Measurements from ENCODE around the gene CDH11.

CDH11 gene

GRCh38 chr16:65045961-65046360 lies 75.9 kb downstream of the CDH11 start:
- Histone ChIP-seq H3K27ac (peak overlapping the region; percentile 76), H3K27me3 (replicated peaks) (no peaks in the 10 kb centered on the region), H3K4me3 (ENCODE audit: low read depth, low read length) (no peak overlapping the region), H3K36me3 (replicated peaks) (peaks cover 26% of the 10 kb centered on the region)
- in situ Hi-C loops (cut with HindIII; ENCODE audit: low pct_ligation_motif_present, low sequenced_read_pairs) = no loop called here
- DNase-seq = no peak
- TF ChIP-seq CTCF (IDR thresholded peaks at IDR 0.05; ENCODE audit: low read depth, low read length, missing control alignments) = no peak

GRCh38 chr16:65044873-65045272 lies 77.0 kb downstream of the CDH11 start:
- no peak overlapping the region for H3K4me3 ChIP-seq (ENCODE audit: low read depth, low read length)
- H3K27ac ChIP-seq = peak overlapping the region; percentile 76
- in situ Hi-C loops (cut with HindIII; ENCODE audit: low pct_ligation_motif_present, low sequenced_read_pairs) = no loop called here
- DNase-seq = peak; percentile 81
- no peaks in the 10 kb centered on the region for H3K27me3 ChIP-seq (replicated peaks)
- peaks cover 20% of the 10 kb centered on the region for H3K36me3 ChIP-seq (replicated peaks)
- TF ChIP-seq CTCF (IDR thresholded peaks at IDR 0.05; ENCODE audit: low read depth, low read length, missing control alignments) = no peak

- in situ Hi-C loops (cut with HindIII; ENCODE audit: low pct_ligation_motif_present, low sequenced_read_pairs) = no loop called here
- DNase-seq = no peak
- no peak overlapping the region for H3K27ac ChIP-seq
Measured at GRCh38 chr16:65044026-65044425, 77.8 kb downstream of the CDH11 start.

GRCh38 chr16:65042438-65043365 lies 79.2 kb downstream of the CDH11 start:
- in situ Hi-C loops (cut with HindIII; ENCODE audit: low pct_ligation_motif_present, low sequenced_read_pairs) = no loop called here
- H3K27me3 ChIP-seq (replicated peaks) = no peaks in the 10 kb centered on the region
- no peak overlapping the region for H3K4me3 ChIP-seq (ENCODE audit: low read depth, low read length)
- no peak overlapping the region for H3K27ac ChIP-seq
- no peak for TF ChIP-seq CTCF (IDR thresholded peaks at IDR 0.05; ENCODE audit: low read depth, low read length, missing control alignments)
- no peak for DNase-seq
- H3K36me3 ChIP-seq (replicated peaks) = peaks cover 15% of the 10 kb centered on the region

More at GRCh38 chr16:65044026-65044425, 77.8 kb downstream of the CDH11 start:
- no peak for TF ChIP-seq CTCF (IDR thresholded peaks at IDR 0.05; ENCODE audit: low read depth, low read length, missing control alignments)
- H3K27me3 ChIP-seq (replicated peaks) = no peaks in the 10 kb centered on the region
- no peak overlapping the region for H3K4me3 ChIP-seq (ENCODE audit: low read depth, low read length)
- peaks cover 17% of the 10 kb centered on the region for H3K36me3 ChIP-seq (replicated peaks)

GRCh38 chr16:65041667-65042066 lies 80.2 kb downstream of the CDH11 start:
- no peaks in the 10 kb centered on the region for H3K27me3 ChIP-seq (replicated peaks)
- H3K4me3 ChIP-seq (ENCODE audit: low read depth, low read length) = no peak overlapping the region
- no peak for TF ChIP-seq CTCF (IDR thresholded peaks at IDR 0.05; ENCODE audit: low read depth, low read length, missing control alignments)
- no peak overlapping the region for H3K27ac ChIP-seq
- no peak for DNase-seq
- peaks cover 15% of the 10 kb centered on the region for H3K36me3 ChIP-seq (replicated peaks)
- in situ Hi-C loops (cut with HindIII; ENCODE audit: low pct_ligation_motif_present, low sequenced_read_pairs) = no loop called here
